ENCODE measurements around the gene CRAT. TPM values are rescaled to one million over a fixed set of nuclear protein-coding genes. Genes with fewer than 3 reads are reported as not detected.
A peak's percentile ranks its signal among the peaks of the same experiment; 100 is the strongest.

Gene CRAT
- total and polyA plus RNA-seq, 7 experiments from 2014 or later = 7.2 to 20.1 (median 11.4) TPM

GRCh38 chr9:129084087-129084486 is 26.5 kb downstream of the CRAT start:
- Mint-ChIP-seq H3K36me3 (peaks cover 0 to 12% (median 0%) of the 10 kb centered on the region in 5 donors), H3K27me3 (no peaks in the 10 kb centered on the region), H3K9me3 (peaks cover 0 to 4% (median 0%) of the 10 kb centered on the region in 11 donors), H3K27ac (no peak overlapping the region), H3K4me3 (peak overlapping the region in 1 of 10 donors; percentile 25), H3K4me1 (peaks cover 6 to 39% (median 26%) of the 10 kb centered on the region in 7 donors)
- ChIA-PET POLR2A (interaction anchor here (1.3 kb wide), 1 partner anchor 10 kb away, joined by 3 read pairs; no protein-coding TSS in a partner anchor), CTCF (interaction anchor here (1.0 kb wide), 1 partner anchor 12 kb away, joined by 4 read pairs; no protein-coding TSS in a partner anchor)
- Histone ChIP-seq H3K4me1 (ENCODE audit: control insufficient read depth in 2 of 2, insufficient read depth in 2 of 2, low read length in 2 of 2) (peaks cover 19 to 20% of the 10 kb centered on the region in 2 donors), H3K36me3 (ENCODE audit: control insufficient read depth in 2 of 3, insufficient read depth in 3 of 3, low read length in 3 of 3) (peaks cover 0 to 57% (median 5%) of the 10 kb centered on the region in 3 experiments), H3K4me3 (ENCODE audit: low read length) (no peak overlapping the region), H3K9me3 (ENCODE audit: control insufficient read depth in 2 of 3, low read length in 3 of 3) (no peaks in the 10 kb centered on the region), H3K27me3 (ENCODE audit: control insufficient read depth in 2 of 2, insufficient read depth in 2 of 2, low read length in 2 of 2) (no peaks in the 10 kb centered on the region), H3K27ac (ENCODE audit: low read depth, low read length) (no peak overlapping the region)
- DNase-seq = no peak
- intact Hi-C loops (cut with micrococcal nuclease) = no loop called here
- ATAC-seq = no peak

- H3K4me1 Mint-ChIP-seq = peaks cover 6 to 41% (median 26%) of the 10 kb centered on the region in 7 donors
- peaks cover 19 to 20% of the 10 kb centered on the region in 2 donors for H3K4me1 ChIP-seq (ENCODE audit: control insufficient read depth in 2 of 2, insufficient read depth in 2 of 2, low read length in 2 of 2)
- ChIA-PET POLR2A (interaction anchor here (0.6 to 1.8 kb wide), 10 partner anchors 12 to 527 kb away, joined by 3 to 8 read pairs (median 3); partner anchors contain the start of genes CRAT and PTPA), CTCF (interaction anchor here (1.1 kb wide), 1 partner anchor 700 kb away, joined by 4 read pairs; no protein-coding TSS in a partner anchor)
- ATAC-seq (no peak), DNase-seq (peak in 1 of 9 donors; percentile 37)
- H3K9me3 ChIP-seq (ENCODE audit: control insufficient read depth in 2 of 3, low read length in 3 of 3) = no peaks in the 10 kb centered on the region
- peaks cover 0 to 36% (median 5%) of the 10 kb centered on the region in 3 experiments for H3K36me3 ChIP-seq (ENCODE audit: control insufficient read depth in 2 of 3, insufficient read depth in 3 of 3, low read length in 3 of 3)
- H3K27me3 Mint-ChIP-seq = no peaks in the 10 kb centered on the region
- peak overlapping the region; percentile 82 for H3K4me3 ChIP-seq (ENCODE audit: low read length)
- H3K9me3 Mint-ChIP-seq = peaks cover 0 to 4% (median 0%) of the 10 kb centered on the region in 11 donors
- H3K36me3 Mint-ChIP-seq = peaks cover 0 to 4% (median 0%) of the 10 kb centered on the region in 5 donors
- H3K27ac Mint-ChIP-seq = peak overlapping the region; percentile 67 to 93 (median 87)
- intact Hi-C loops (cut with micrococcal nuclease) = loop anchor here (1.0 to 2.0 kb wide), 11 partner anchors 12 to 722 kb away; partner anchors contain the start of genes CRAT (in 2 of the 2), MIGA2 (in 2 of the 2), SH3GLB2 (in 2 of the 2) and ASB6 (in 1 of the 2)
- peak overlapping the region; percentile 88 to 94 (median 90) for H3K4me3 Mint-ChIP-seq
- no peaks in the 10 kb centered on the region for H3K27me3 ChIP-seq (ENCODE audit: control insufficient read depth in 2 of 2, insufficient read depth in 2 of 2, low read length in 2 of 2)
- H3K27ac ChIP-seq (ENCODE audit: low read depth, low read length) = peak overlapping the region; percentile 79
These were observed 29.1 kb downstream of the CRAT start for GRCh38 chr9:129081388-129081904.

- Histone ChIP-seq H3K4me1 (ENCODE audit: control insufficient read depth in 2 of 2, insufficient read depth in 2 of 2, low read length in 2 of 2) (peaks cover 19 to 20% of the 10 kb centered on the region in 2 donors), H3K27me3 (ENCODE audit: control insufficient read depth in 2 of 2, insufficient read depth in 2 of 2, low read length in 2 of 2) (no peaks in the 10 kb centered on the region), H3K9me3 (ENCODE audit: control insufficient read depth in 2 of 3, low read length in 3 of 3) (no peaks in the 10 kb centered on the region), H3K36me3 (ENCODE audit: control insufficient read depth in 2 of 3, insufficient read depth in 3 of 3, low read length in 3 of 3) (peaks cover 0 to 29% (median 3%) of the 10 kb centered on the region in 3 experiments), H3K4me3 (ENCODE audit: low read length) (peak within 1 kb of the TSS; percentile 82), H3K27ac (ENCODE audit: low read depth, low read length) (peak within 1 kb of the TSS; percentile 79)
- peaks cover 0 to 4% (median 0%) of the 10 kb centered on the region in 11 donors for H3K9me3 Mint-ChIP-seq
- H3K36me3 Mint-ChIP-seq = peaks cover 0 to 4% (median 0%) of the 10 kb centered on the region in 5 donors
- peak within 1 kb of the TSS; percentile 69 to 93 (median 87) for H3K27ac Mint-ChIP-seq
- intact Hi-C loops (cut with micrococcal nuclease) = loop anchor here (1.0 to 2.0 kb wide), 12 partner anchors 11 to 723 kb away; partner anchors contain the start of genes CRAT (in 2 of the 2), MIGA2 (in 2 of the 2), SH3GLB2 (in 2 of the 2) and ASB6 (in 1 of the 2)
- H3K4me1 Mint-ChIP-seq = peaks cover 6 to 41% (median 26%) of the 10 kb centered on the region in 7 donors
- no peaks in the 10 kb centered on the region for H3K27me3 Mint-ChIP-seq
- H3K4me3 Mint-ChIP-seq = peak within 1 kb of the TSS; percentile 88 to 94 (median 90)
- ChIA-PET CTCF (interaction anchor here (0.6 to 1.1 kb wide), 2 partner anchors 701 to 876 kb away, joined by 4 read pairs; no protein-coding TSS in a partner anchor), POLR2A (interaction anchor here (0.6 to 1.8 kb wide), 14 partner anchors 8 to 528 kb away, joined by 3 to 8 read pairs (median 4); partner anchors contain the start of genes CRAT, MIGA2, PTPA and SH3GLB2)
- DNase-seq (peak; percentile 96 to 99 (median 99)), ATAC-seq (peak; percentile 97)
These were observed 29.8 kb downstream of the CRAT start, which contains the start of gene DOLPP1 for GRCh38 chr9:129080601-129081387. Gene DOLPP1 (plus strand): TSS chr9:129081111. CDS start chr9:129081132, 21 bp downstream.

GRCh38 chr9:129080298-129080600 is 30.3 kb downstream of the CRAT start:
- POLR2A ChIA-PET = interaction anchor here (0.8 to 1.8 kb wide), 11 partner anchors 9 to 527 kb away, joined by 3 to 8 read pairs (median 4); partner anchors contain the start of genes MIGA2 and SH3GLB2
- intact Hi-C loops (cut with micrococcal nuclease) = loop anchor here (1.0 to 2.0 kb wide), 4 partner anchors 51 to 261 kb away; partner anchors contain the start of genes DOLK (in 1 of the 2), ENDOG (in 1 of the 2), LRRC8A (in 1 of the 2) and NUP188 (in 1 of the 2)
- Mint-ChIP-seq H3K36me3 (peaks cover 0 to 2% (median 0%) of the 10 kb centered on the region in 5 donors), H3K27ac (peak overlapping the region in 8 of 9 donors; percentile 30 to 93 (median 82)), H3K27me3 (no peaks in the 10 kb centered on the region), H3K4me1 (peaks cover 6 to 41% (median 26%) of the 10 kb centered on the region in 7 donors), H3K4me3 (peak overlapping the region; percentile 88 to 94 (median 90)), H3K9me3 (peaks cover 0 to 4% (median 0%) of the 10 kb centered on the region in 11 donors)
- Histone ChIP-seq H3K36me3 (ENCODE audit: control insufficient read depth in 2 of 3, insufficient read depth in 3 of 3, low read length in 3 of 3) (peaks cover 0 to 24% (median 0%) of the 10 kb centered on the region in 3 experiments), H3K9me3 (ENCODE audit: control insufficient read depth in 2 of 3, low read length in 3 of 3) (no peaks in the 10 kb centered on the region), H3K4me3 (ENCODE audit: low read length) (peak overlapping the region; percentile 77), H3K27ac (ENCODE audit: low read depth, low read length) (peak overlapping the region; percentile 41), H3K27me3 (ENCODE audit: control insufficient read depth in 2 of 2, insufficient read depth in 2 of 2, low read length in 2 of 2) (no peaks in the 10 kb centered on the region), H3K4me1 (ENCODE audit: control insufficient read depth in 2 of 2, insufficient read depth in 2 of 2, low read length in 2 of 2) (peaks cover 19 to 20% of the 10 kb centered on the region in 2 donors)
- CTCF ChIA-PET = interaction anchor here (0.6 to 1.1 kb wide), 2 partner anchors 702 to 876 kb away, joined by 4 read pairs; no protein-coding TSS in a partner anchor
- DNase-seq (peak in 1 of 9 donors; percentile 8), ATAC-seq (no peak)

- H3K36me3 Mint-ChIP-seq = no peaks in the 10 kb centered on the region
- Histone ChIP-seq H3K27me3 (ENCODE audit: control insufficient read depth in 2 of 2, insufficient read depth in 2 of 2, low read length in 2 of 2) (no peaks in the 10 kb centered on the region), H3K9me3 (ENCODE audit: control insufficient read depth in 2 of 3, low read length in 3 of 3) (no peaks in the 10 kb centered on the region), H3K4me1 (ENCODE audit: control insufficient read depth in 2 of 2, insufficient read depth in 2 of 2, low read length in 2 of 2) (peaks cover 19 to 20% of the 10 kb centered on the region in 2 donors), H3K4me3 (ENCODE audit: low read length) (peak overlapping the region; percentile 77), H3K27ac (ENCODE audit: low read depth, low read length) (no peak overlapping the region), H3K36me3 (ENCODE audit: control insufficient read depth in 2 of 3, insufficient read depth in 3 of 3, low read length in 3 of 3) (peaks cover 0 to 20% (median 0%) of the 10 kb centered on the region in 3 experiments)
- POLR2A ChIA-PET = interaction anchor here (0.7 to 1.8 kb wide), 4 partner anchors 24 to 60 kb away, joined by 3 to 6 read pairs (median 4); partner anchors contain the start of gene CRAT
- ATAC-seq = no peak
- CTCF ChIA-PET = no interaction called here
- H3K9me3 Mint-ChIP-seq = peaks cover 0 to 4% (median 0%) of the 10 kb centered on the region in 11 donors
- H3K27me3 Mint-ChIP-seq = no peaks in the 10 kb centered on the region
- intact Hi-C loops (cut with micrococcal nuclease) = loop anchor here (1.0 to 2.0 kb wide), 4 partner anchors 51 to 261 kb away; partner anchors contain the start of genes DOLK (in 1 of the 2), ENDOG (in 1 of the 2), LRRC8A (in 1 of the 2) and NUP188 (in 1 of the 2)
- H3K27ac Mint-ChIP-seq = peak overlapping the region in 7 of 9 donors; percentile 18 to 89 (median 78)
- H3K4me1 Mint-ChIP-seq = peaks cover 6 to 41% (median 26%) of the 10 kb centered on the region in 7 donors
- DNase-seq = no peak
- peak overlapping the region; percentile 88 to 94 (median 90) for H3K4me3 Mint-ChIP-seq
These were observed 30.8 kb downstream of the CRAT start for GRCh38 chr9:129079829-129080228.

All from naive thymus-derived CD4-positive, alpha-beta T cell (primary cell).